OCI-LY7 (cell line): ENCODE data around the gene POLR2F. TPM values are rescaled to one million over a fixed set of nuclear protein-coding genes. Genes with fewer than 3 reads are reported as not detected.

Experiments
- BruUV-seq: library from RNA; stranded (reverse); fragments of 400-500 nt; replicated peaks from 2 replicates; lab custom pipeline; 2021; lab: Mats Ljungman, UMichigan
- CTCF ChIA-PET: fragments of 300-600 bp; sonication (Branson Sonifier 250); formaldehyde crosslinking; loops from one replicate; lab custom pipeline; 2022; ENCODE audit warnings: antibody characterized with exemption; ENCODE audit not compliant: unreplicated experiment; lab: Charles Lee
- POLR2A ChIA-PET: fragments of 300-600 bp; sonication (Branson Sonifier 250); formaldehyde crosslinking; loops from one replicate; lab custom pipeline; 2022; ENCODE audit warnings: antibody characterized with exemption; lab: Charles Lee
- DNase-seq: peaks from one replicate; pipeline ENCODE4 v3.0.0-alpha.2; 2015; ENCODE audit warnings: low spot score
- H2AFZ ChIP-seq: fragments of 200-600 bp; sonication (generic), shearing (Covaris generic); 2 replicates; pipeline ENCODE4 v1.6.1; 2014; ENCODE audit warnings: mild to moderate bottlenecking, antibody characterized with exemption, low read length, moderate library complexity
- H3K27ac ChIP-seq: fragments of 200-600 bp; sonication (generic); 2 replicates; pipeline ENCODE4 v1.5.1; 2014; ENCODE audit warnings: mixed run types, low read depth, mild to moderate bottlenecking, moderate library complexity, low read length, inconsistent platforms; ENCODE audit not compliant: poor library complexity, severe bottlenecking
- H3K36me3 ChIP-seq: fragments of 200-600 bp; sonication (generic); 2 replicates; pipeline ENCODE4 v1.6.1; 2014; ENCODE audit warnings: mild to moderate bottlenecking, antibody characterized with exemption, low read length, moderate library complexity, mixed read lengths; ENCODE audit not compliant: insufficient read depth
- H3K4me1 ChIP-seq: fragments of 200-600 bp; sonication (generic); 2 replicates; pipeline ENCODE4 v1.5.1; 2014; ENCODE audit warnings: mild to moderate bottlenecking, low read length; ENCODE audit not compliant: insufficient read depth, poor library complexity, severe bottlenecking
- H3K4me2 ChIP-seq: fragments of 200-600 bp; sonication (generic); 2 replicates; pipeline ENCODE4 v1.6.1; 2014; ENCODE audit warnings: mild to moderate bottlenecking, low read length
- H3K4me3 ChIP-seq: fragments of 200-600 bp; sonication (generic); 2 replicates; pipeline ENCODE4 v1.5.1; 2014; ENCODE audit warnings: mild to moderate bottlenecking, low read depth, low read length; ENCODE audit not compliant: poor library complexity, severe bottlenecking
- H3K79me2 ChIP-seq: fragments of 200-600 bp; sonication (generic); 2 replicates; pipeline ENCODE4 v1.6.1; 2016; ENCODE audit warnings: low read depth, mild to moderate bottlenecking, low read length, moderate library complexity, mixed read lengths; ENCODE audit not compliant: insufficient read depth
- H3K9me2 ChIP-seq: fragments of 200-600 bp; sonication (generic); 2 replicates; pipeline ENCODE4 v1.6.1; 2016; ENCODE audit warnings: mild to moderate bottlenecking, low read length, mixed read lengths; ENCODE audit not compliant: insufficient read depth
- H3K9me3 ChIP-seq: fragments of 200-600 bp; sonication (generic); 2 replicates; pipeline ENCODE4 v1.6.1; 2014; ENCODE audit warnings: mild to moderate bottlenecking, mixed run types, low read length, mixed read lengths
- H4K20me1 ChIP-seq: fragments of 200-600 bp; sonication (generic); 2 replicates; pipeline ENCODE4 v1.6.1; 2014; ENCODE audit warnings: mild to moderate bottlenecking, antibody characterized with exemption, low read length, moderate library complexity, mixed read lengths; ENCODE audit not compliant: insufficient read depth
- CTCF ChIP-seq: fragments of 200-600 bp; sonication (generic); conservative IDR thresholded peaks from 2 replicates; pipeline ENCODE4 v1.5.1; 2014; ENCODE audit warnings: mild to moderate bottlenecking, antibody characterized with exemption, low read length, moderate library complexity, mixed read lengths
- EZH2phosphoT487 ChIP-seq: fragments of 200-600 bp; sonication (generic); IDR thresholded peaks from 2 replicates; pipeline ENCODE4 v1.6.1; 2018; ENCODE audit warnings: low read depth, borderline replicate concordance, mild to moderate bottlenecking, mixed run types, antibody characterized with exemption, low read length, moderate library complexity, mixed read lengths
- intact Hi-C: fragments of 100-400 bp; cut with micrococcal nuclease; formaldehyde crosslinking; loops from one replicate; pipeline ENCODE4 v1.10.0; 2022; ENCODE audit not compliant: unreplicated experiment
- total RNA-seq, 2 experiments: library from RNA; depleted of rRNA in 1 of 2; stranded (reverse); fragments of >200 nt in 1 of 2; shearing (Covaris generic) in 1 of 2; gene quantifications; 2 replicates each; pipeline ENCODE4 v1.2.3, GENCODE V29; 2014 to 2022

The POLR2F gene
- total RNA-seq, 2 experiments from 2014 or later = 71.2 to 85.9 TPM

GRCh38 chr22:37971475-37972434 is 18.3 kb downstream of the POLR2F start:
- Histone ChIP-seq H3K4me2 (no peak overlapping the region), H3K4me3 (no peak overlapping the region), H3K27ac (no peak overlapping the region), H2AFZ (no peak overlapping the region), H3K9me2 (no peaks in the 10 kb centered on the region), H4K20me1 (no peaks in the 10 kb centered on the region), H3K36me3 (peaks cover 31% of the 10 kb centered on the region), H3K79me2 (no peaks in the 10 kb centered on the region), H3K9me3 (no peaks in the 10 kb centered on the region), H3K4me1 (no peaks in the 10 kb centered on the region)
- no peak for DNase-seq
- POLR2A ChIA-PET = no interaction called here
- no TSS peak for BruUV-seq
- intact Hi-C loops = no loop called here
- CTCF ChIA-PET = no interaction called here
- TF ChIP-seq EZH2phosphoT487 (no peak), CTCF (no peak)

GRCh38 chr22:37972527-37972926 is 19.0 kb downstream of the POLR2F start:
- no TSS peak for BruUV-seq
- DNase-seq = no peak

More at GRCh38 chr22:37972527-37972926, 19.0 kb downstream of the POLR2F start:
- Histone ChIP-seq H3K9me2 (no peaks in the 10 kb centered on the region), H2AFZ (no peak overlapping the region), H3K27ac (no peak overlapping the region), H3K79me2 (no peaks in the 10 kb centered on the region), H4K20me1 (no peaks in the 10 kb centered on the region), H3K4me1 (no peaks in the 10 kb centered on the region), H3K36me3 (peaks cover 24% of the 10 kb centered on the region), H3K9me3 (no peaks in the 10 kb centered on the region), H3K4me3 (no peak overlapping the region), H3K4me2 (no peak overlapping the region)
- CTCF ChIA-PET = no interaction called here
- no peak for TF ChIP-seq CTCF
- TF ChIP-seq EZH2phosphoT487 = no peak
- intact Hi-C loops = no loop called here
- POLR2A ChIA-PET = no interaction called here
